Measurements from ENCODE around the gene SNX24.

- TF ChIP-seq CTCF (IDR thresholded peaks at IDR 0.05): no peak
- no peak for TF ChIP-seq POLR2A (IDR thresholded peaks at IDR 0.05)
Observed at GRCh38 chr5:123035360-123035917, 190.0 kb downstream of the SNX24 start.
